CD4-positive, alpha-beta memory T cell (primary cell): Measurements from ENCODE around the gene DCHS2. TPM values are rescaled to one million over a fixed set of nuclear protein-coding genes. Genes with fewer than 3 reads are reported as not detected.

Source experiments
- CTCF ChIA-PET: fragments of 350-600 bp; sonication (Branson Sonifier 250); formaldehyde crosslinking; loops from one replicate; lab custom pipeline; 2021; ENCODE audit warnings: inconsistent platforms; ENCODE audit not compliant: partially characterized antibody; lab: Charles Lee
- POLR2A ChIA-PET: fragments of 350-600 bp; sonication (Branson Sonifier 250); formaldehyde crosslinking; loops from one replicate; lab custom pipeline; 2021; ENCODE audit not compliant: partially characterized antibody; lab: Charles Lee
- DNase-seq, 5 donors: peaks; one replicate each; pipeline versions ENCODE4 v3.0.0 to v3.0.0-alpha.2; 2020 to 2022; ENCODE audit warnings: mixed read lengths in 1 of 5
- H3K27ac ChIP-seq: one replicate; pipeline ENCODE4 v1.7.0; 2013; ENCODE audit warnings: low read depth, low read length
- H3K27me3 ChIP-seq: 2 replicates; pipeline ENCODE4 v1.7.0; 2013; ENCODE audit warnings: mild to moderate bottlenecking, low read length, moderate library complexity; ENCODE audit not compliant: insufficient read depth
- H3K36me3 ChIP-seq: 2 replicates; pipeline ENCODE4 v1.7.0; 2013; ENCODE audit warnings: mild to moderate bottlenecking, low read length, moderate library complexity; ENCODE audit not compliant: insufficient read depth
- H3K4me1 ChIP-seq: 2 replicates; pipeline ENCODE4 v1.7.0; 2013; ENCODE audit warnings: mild to moderate bottlenecking, low read length, moderate library complexity; ENCODE audit not compliant: insufficient read depth
- H3K4me3 ChIP-seq, 2 donors: one replicate each; pipeline ENCODE4 v1.7.0; 2013; ENCODE audit warnings: low read length in 2 of 2, mild to moderate bottlenecking in 1 of 2
- H3K9me3 ChIP-seq, 2 donors: one replicate each; pipeline ENCODE4 v1.7.0; 2013; ENCODE audit warnings: low read length in 2 of 2, control low read depth in 1 of 2; ENCODE audit not compliant: control insufficient read depth in 1 of 2
- H3K27ac Mint-ChIP-seq, 7 donors: one replicate each; pipeline ENCODE4 v1.8.0; 2020 to 2021; ENCODE audit warnings: mixed read lengths in 7 of 7, mild to moderate bottlenecking in 6 of 7, inconsistent platforms in 3 of 7, moderate library complexity in 3 of 7
- H3K27me3 Mint-ChIP-seq, 2 donors: one replicate each; pipeline ENCODE4 v1.8.0; 2020 to 2021; ENCODE audit warnings: mixed read lengths in 2 of 2
- H3K36me3 Mint-ChIP-seq, 2 donors: one replicate each; pipeline ENCODE4 v1.8.0; 2020 to 2021; ENCODE audit warnings: mixed read lengths in 2 of 2, inconsistent platforms in 1 of 2, mild to moderate bottlenecking in 1 of 2
- H3K4me1 Mint-ChIP-seq, 4 donors: one replicate each; pipeline ENCODE4 v1.8.0; 2020 to 2021; ENCODE audit warnings: mixed read lengths in 4 of 4, mild to moderate bottlenecking in 1 of 4
- H3K4me3 Mint-ChIP-seq, 8 donors: one replicate each; pipeline ENCODE4 v1.8.0; 2020 to 2021; ENCODE audit warnings: mixed read lengths in 8 of 8, mild to moderate bottlenecking in 7 of 8, moderate library complexity in 6 of 8, inconsistent platforms in 3 of 8
- H3K9me3 Mint-ChIP-seq, 8 donors: one replicate each; pipeline ENCODE4 v1.8.0; 2020 to 2021; ENCODE audit warnings: mixed read lengths in 8 of 8, mild to moderate bottlenecking in 5 of 8, inconsistent platforms in 3 of 8, moderate library complexity in 1 of 8
- intact Hi-C: fragments of 100-400 bp; cut with micrococcal nuclease; formaldehyde crosslinking; loops from one replicate; pipeline ENCODE4 v1.15.1; 2023
- polyA plus RNA-seq, 2 donors: library from polyadenylated mRNA; unstranded; fragments of 300-500 nt; fragmentation: Illumina TruSeq; gene quantifications; one replicate each; pipeline ENCODE4 v1.2.3, GENCODE V29; 2021
- total RNA-seq, 2 experiments: library from RNA; stranded (reverse); gene quantifications; one replicate each; pipeline ENCODE4 v1.2.3, GENCODE V29; 2021

The DCHS2 gene
- total and polyA plus RNA-seq, 4 experiments from 2014 or later, result 0.14 to 0.33 (median 0.17) TPM; not detected in 1

DNA sequence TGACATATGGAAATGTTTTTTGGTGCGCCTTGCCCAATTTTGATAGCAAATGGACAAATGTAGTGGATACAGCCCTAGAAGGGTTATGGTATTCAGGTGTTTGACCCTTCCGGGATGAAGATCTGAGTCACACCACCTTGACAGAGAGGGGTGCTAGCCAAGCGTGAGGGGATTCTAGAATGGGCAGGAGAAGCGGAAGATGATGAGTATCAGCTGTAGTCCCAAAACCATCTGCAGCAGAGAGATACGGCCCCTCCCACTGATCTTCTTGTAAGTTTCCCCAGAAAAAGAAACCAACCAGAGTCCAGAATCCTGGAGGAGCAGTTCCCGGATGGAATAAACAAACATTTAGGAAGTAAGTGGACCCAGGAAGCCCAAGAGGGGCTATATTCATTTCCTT is 18.1 kb downstream of the DCHS2 start:
- no peak overlapping the region for H3K4me3 ChIP-seq
- H3K36me3 ChIP-seq, result no peaks in the 10 kb centered on the region
- intact Hi-C loops, result no loop called here
- DNase-seq, result no peak
- H3K4me3 Mint-ChIP-seq, result no peak overlapping the region
- no peak overlapping the region for H3K27ac Mint-ChIP-seq
- no peaks in the 10 kb centered on the region for H3K9me3 ChIP-seq
- no peak overlapping the region for H3K27ac ChIP-seq
- no peaks in the 10 kb centered on the region for H3K9me3 Mint-ChIP-seq
- H3K4me1 Mint-ChIP-seq, result no peaks in the 10 kb centered on the region
- peaks cover 16 to 19% of the 10 kb centered on the region in 2 donors for H3K27me3 Mint-ChIP-seq
- no peaks in the 10 kb centered on the region for H3K36me3 Mint-ChIP-seq
- ChIA-PET POLR2A (no interaction called here), CTCF (no interaction called here)
- no peaks in the 10 kb centered on the region for H3K27me3 ChIP-seq
- no peaks in the 10 kb centered on the region for H3K4me1 ChIP-seq

GRCh38 chr4:154472858-154473257 is 18.7 kb downstream of the DCHS2 start:
- H3K27ac Mint-ChIP-seq, result no peak overlapping the region
- intact Hi-C loops, result no loop called here
- H3K27ac ChIP-seq, result no peak overlapping the region
- no peaks in the 10 kb centered on the region for H3K9me3 Mint-ChIP-seq
- no peak overlapping the region for H3K4me3 ChIP-seq
- no peak for DNase-seq
- no peaks in the 10 kb centered on the region for H3K36me3 ChIP-seq
- no peak overlapping the region for H3K4me3 Mint-ChIP-seq
- POLR2A ChIA-PET, result no interaction called here
- peaks cover 16 to 20% of the 10 kb centered on the region in 2 donors for H3K27me3 Mint-ChIP-seq
- CTCF ChIA-PET, result no interaction called here
- H3K9me3 ChIP-seq, result no peaks in the 10 kb centered on the region
- no peaks in the 10 kb centered on the region for H3K4me1 ChIP-seq
- no peaks in the 10 kb centered on the region for H3K36me3 Mint-ChIP-seq
- no peaks in the 10 kb centered on the region for H3K27me3 ChIP-seq
- no peaks in the 10 kb centered on the region for H3K4me1 Mint-ChIP-seq

- Histone ChIP-seq H3K27me3 (no peaks in the 10 kb centered on the region), H3K27ac (no peak overlapping the region), H3K9me3 (no peaks in the 10 kb centered on the region), H3K4me1 (no peaks in the 10 kb centered on the region), H3K36me3 (no peaks in the 10 kb centered on the region), H3K4me3 (no peak overlapping the region)
- DNase-seq, result no peak
- Mint-ChIP-seq H3K27ac (no peak overlapping the region), H3K36me3 (no peaks in the 10 kb centered on the region), H3K4me1 (no peaks in the 10 kb centered on the region), H3K4me3 (no peak overlapping the region), H3K9me3 (no peaks in the 10 kb centered on the region), H3K27me3 (peaks cover 15 to 18% of the 10 kb centered on the region in 2 donors)
- ChIA-PET CTCF (no interaction called here), POLR2A (no interaction called here)
- intact Hi-C loops, result no loop called here
Measured at GRCh38 chr4:154471526-154472331, 19.9 kb downstream of the DCHS2 start.

DNA sequence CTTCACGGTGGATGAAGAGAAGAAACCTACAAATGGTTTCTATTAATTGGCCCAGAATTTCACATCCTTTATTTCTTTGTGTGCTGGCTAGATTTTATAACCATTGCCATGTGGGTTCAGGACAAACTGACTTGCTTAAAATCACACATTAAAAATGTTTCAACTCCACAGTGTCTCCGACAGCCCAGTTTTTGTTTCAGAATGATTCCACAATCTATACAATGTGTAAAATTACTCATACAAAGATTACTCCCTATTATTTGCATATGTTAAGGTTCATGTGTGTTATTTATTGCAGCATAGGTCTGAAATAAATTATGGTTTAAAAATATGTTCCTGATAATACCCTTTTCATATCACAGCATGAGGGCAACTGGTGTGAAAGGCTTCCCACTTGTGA is 20.6 kb downstream of the DCHS2 start:
- Histone ChIP-seq H3K27me3 (no peaks in the 10 kb centered on the region), H3K36me3 (no peaks in the 10 kb centered on the region), H3K4me3 (no peak overlapping the region), H3K9me3 (no peaks in the 10 kb centered on the region), H3K4me1 (no peaks in the 10 kb centered on the region), H3K27ac (no peak overlapping the region)
- Mint-ChIP-seq H3K27ac (no peak overlapping the region), H3K36me3 (no peaks in the 10 kb centered on the region), H3K4me3 (no peak overlapping the region), H3K4me1 (no peaks in the 10 kb centered on the region), H3K27me3 (peaks cover 13 to 18% of the 10 kb centered on the region in 2 donors), H3K9me3 (no peaks in the 10 kb centered on the region)
- ChIA-PET CTCF (no interaction called here), POLR2A (no interaction called here)
- DNase-seq, result no peak
- intact Hi-C loops, result no loop called here

DNA sequence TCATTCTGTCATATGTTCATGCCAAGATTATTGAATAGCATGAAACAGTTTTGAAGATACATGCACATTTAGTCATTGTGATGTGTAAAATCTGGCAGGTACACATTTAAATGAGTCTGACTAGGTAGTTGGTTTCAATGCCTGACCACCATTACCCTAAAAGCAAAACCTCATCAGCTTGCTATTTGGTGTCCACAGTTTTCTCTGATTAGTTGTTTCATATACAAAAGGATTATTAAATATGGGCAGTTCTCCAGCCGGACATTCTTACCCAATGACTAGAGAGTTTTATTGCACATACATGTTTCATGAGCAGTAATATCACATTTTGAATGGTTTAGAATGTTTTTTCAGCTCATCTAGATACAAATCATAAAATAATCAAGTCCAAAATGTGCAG is 23.7 kb downstream of the DCHS2 start:
- intact Hi-C loops, result no loop called here
- no peaks in the 10 kb centered on the region for H3K4me1 ChIP-seq
- Mint-ChIP-seq H3K27ac (no peak overlapping the region), H3K27me3 (peaks cover 13 to 14% of the 10 kb centered on the region in 2 donors), H3K4me1 (no peaks in the 10 kb centered on the region), H3K36me3 (no peaks in the 10 kb centered on the region), H3K9me3 (no peaks in the 10 kb centered on the region), H3K4me3 (no peak overlapping the region)
- no peaks in the 10 kb centered on the region for H3K27me3 ChIP-seq
- ChIA-PET POLR2A (no interaction called here), CTCF (no interaction called here)
- H3K27ac ChIP-seq, result no peak overlapping the region
- no peak for DNase-seq
- H3K36me3 ChIP-seq, result no peaks in the 10 kb centered on the region
- no peak overlapping the region for H3K4me3 ChIP-seq
- H3K9me3 ChIP-seq, result no peaks in the 10 kb centered on the region

DNA sequence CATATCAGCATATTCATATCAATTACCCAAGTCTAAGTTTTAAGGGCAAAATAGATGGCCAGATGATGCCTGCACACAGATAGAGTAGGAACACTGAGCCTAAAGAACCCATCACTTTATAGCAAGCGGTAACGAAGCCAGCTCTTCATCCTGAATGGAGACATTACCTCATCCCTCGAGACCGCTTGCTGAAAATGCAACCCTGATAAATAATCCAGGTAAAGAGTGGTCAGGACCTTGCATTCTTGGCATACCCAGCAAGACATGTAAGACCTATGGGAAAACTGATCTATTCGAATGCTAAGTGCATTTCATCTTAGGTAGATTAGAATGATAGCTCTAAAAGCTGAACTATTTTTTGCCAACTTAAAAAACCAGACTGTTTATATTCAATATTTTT is 25.3 kb downstream of the DCHS2 start:
- Mint-ChIP-seq H3K27me3 (peaks cover 9 to 13% of the 10 kb centered on the region in 2 donors), H3K4me1 (no peaks in the 10 kb centered on the region), H3K36me3 (no peaks in the 10 kb centered on the region), H3K4me3 (no peak overlapping the region), H3K27ac (no peak overlapping the region), H3K9me3 (no peaks in the 10 kb centered on the region)
- Histone ChIP-seq H3K27ac (no peak overlapping the region), H3K9me3 (no peaks in the 10 kb centered on the region), H3K27me3 (no peaks in the 10 kb centered on the region), H3K4me1 (no peaks in the 10 kb centered on the region), H3K36me3 (no peaks in the 10 kb centered on the region), H3K4me3 (no peak overlapping the region)
- intact Hi-C loops, result no loop called here
- ChIA-PET CTCF (no interaction called here), POLR2A (no interaction called here)
- no peak for DNase-seq

DNA sequence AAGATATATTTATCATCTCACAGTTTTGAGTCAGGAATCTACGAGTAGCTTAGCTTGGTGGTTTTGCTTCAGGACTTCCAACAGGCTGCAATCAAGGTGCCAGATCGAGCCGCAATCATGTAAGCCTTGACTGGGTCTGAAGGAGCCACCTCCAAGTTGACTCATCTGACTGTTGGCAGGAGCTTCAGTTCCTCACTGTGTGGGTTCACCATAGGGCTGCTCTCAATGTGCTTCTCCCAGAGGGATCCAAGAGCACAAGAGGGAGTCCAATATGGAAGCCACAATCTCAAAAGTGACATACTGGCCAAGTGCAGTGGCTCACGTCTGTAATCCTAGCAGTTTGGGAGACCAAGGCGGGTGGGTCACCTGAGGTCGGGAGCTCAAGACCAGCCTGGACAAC is 26.5 kb downstream of the DCHS2 start:
- H3K36me3 ChIP-seq, result no peaks in the 10 kb centered on the region
- no peak for DNase-seq
- no peaks in the 10 kb centered on the region for H3K27me3 ChIP-seq
- no peaks in the 10 kb centered on the region for H3K4me1 Mint-ChIP-seq
- intact Hi-C loops, result no loop called here
- H3K27me3 Mint-ChIP-seq, result peaks cover 11 to 13% of the 10 kb centered on the region in 2 donors
- POLR2A ChIA-PET, result no interaction called here
- H3K9me3 Mint-ChIP-seq, result no peaks in the 10 kb centered on the region
- H3K9me3 ChIP-seq, result no peaks in the 10 kb centered on the region
- no peaks in the 10 kb centered on the region for H3K36me3 Mint-ChIP-seq
- CTCF ChIA-PET, result interaction anchor here (0.7 kb wide), 1 partner anchor 10 kb away, joined by 3 read pairs; no protein-coding TSS in a partner anchor
- H3K4me1 ChIP-seq, result no peaks in the 10 kb centered on the region
- no peak overlapping the region for H3K27ac ChIP-seq
- no peak overlapping the region for H3K4me3 ChIP-seq
- H3K4me3 Mint-ChIP-seq, result no peak overlapping the region
- no peak overlapping the region for H3K27ac Mint-ChIP-seq
